ENCODE data around the gene GLRA1.

GLRA1 gene

GRCh38 chr5:151924564-151925301 lies at the start of gene GLRA1:
Gene GLRA1 (minus strand): TSS chr5:151924851. CDS start chr5:151924549, 302 bp downstream.
- DNase-seq (ENCODE audit: low spot score), result peak; percentile 78

GRCh38 chr5:151970885-151971284 lies 46.2 kb upstream of the GLRA1 start:
- DNase-seq (ENCODE audit: low spot score), result no peak

GRCh38 chr5:151967865-151968264 lies 43.2 kb upstream of the GLRA1 start:
- no peak for DNase-seq (ENCODE audit: low spot score)

DNA sequence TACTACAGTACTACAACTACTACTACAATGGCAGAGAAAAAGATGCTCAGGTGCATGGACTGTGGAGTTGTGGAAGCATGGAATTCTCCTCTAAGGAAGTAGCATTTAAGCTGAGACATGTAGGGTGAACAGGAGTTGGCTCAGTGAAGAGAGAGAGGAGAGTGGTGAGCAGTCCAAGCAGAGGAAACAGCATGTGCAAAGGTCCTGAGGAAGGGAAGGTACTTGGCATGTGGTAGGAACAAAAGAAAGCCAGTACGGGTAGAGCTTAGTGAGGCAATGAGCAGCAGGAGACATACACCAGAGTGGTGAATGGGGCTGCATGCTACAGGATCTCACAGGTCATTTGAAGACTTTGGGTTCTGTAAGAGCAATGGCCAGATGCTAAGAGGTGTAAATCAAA lies 41.4 kb upstream of the GLRA1 start:
- DNase-seq (ENCODE audit: low spot score), result no peak

GRCh38 chr5:151964471-151964870 lies 39.8 kb upstream of the GLRA1 start:
- DNase-seq (ENCODE audit: low spot score), result no peak

GRCh38 chr5:151961557-151961956 lies 36.9 kb upstream of the GLRA1 start:
- no peak for DNase-seq (ENCODE audit: low spot score)

GRCh38 chr5:151958111-151958510 lies 33.5 kb upstream of the GLRA1 start:
- DNase-seq (ENCODE audit: low spot score), result no peak

DNA sequence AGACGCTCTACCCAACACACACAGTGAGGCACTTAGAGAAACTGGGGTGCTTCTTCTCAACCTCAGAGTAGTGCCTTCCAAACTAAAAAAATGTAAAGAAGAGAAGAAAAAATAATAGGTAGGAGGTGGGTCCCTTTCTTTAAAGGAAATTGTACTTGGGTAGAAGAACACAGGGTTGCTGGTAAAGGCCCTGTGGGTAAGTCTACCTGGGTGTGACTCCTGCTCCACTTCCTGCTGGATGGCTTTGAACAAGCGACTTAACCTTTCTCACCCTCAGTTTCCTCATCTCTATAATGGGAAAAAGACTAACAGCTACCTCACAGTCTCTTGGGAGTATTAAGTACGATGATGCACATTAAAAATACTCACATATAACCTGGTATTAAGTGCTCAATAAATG lies 32.1 kb upstream of the GLRA1 start:
- DNase-seq (ENCODE audit: low spot score), result no peak

DNA sequence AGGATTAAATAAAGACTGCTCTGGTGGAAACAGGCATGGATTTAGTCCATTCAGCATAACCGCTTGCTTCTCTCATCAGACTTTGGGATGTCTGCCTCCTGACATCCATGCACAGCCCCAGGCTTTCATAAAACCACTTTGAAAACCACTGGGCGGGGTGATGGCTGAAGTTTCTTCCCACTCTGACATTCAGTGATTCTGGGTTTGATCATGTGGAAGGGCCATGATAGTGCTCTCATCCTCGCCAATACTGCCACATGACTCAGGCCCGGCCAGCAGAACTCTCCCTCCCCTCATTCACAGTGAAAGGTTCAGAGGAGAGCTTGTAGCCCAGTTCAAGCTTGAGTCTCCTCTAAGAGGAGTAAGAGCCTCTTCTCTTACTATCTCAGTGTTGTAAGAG lies 29.6 kb upstream of the GLRA1 start:
- no peak for DNase-seq (ENCODE audit: low spot score)

DNA sequence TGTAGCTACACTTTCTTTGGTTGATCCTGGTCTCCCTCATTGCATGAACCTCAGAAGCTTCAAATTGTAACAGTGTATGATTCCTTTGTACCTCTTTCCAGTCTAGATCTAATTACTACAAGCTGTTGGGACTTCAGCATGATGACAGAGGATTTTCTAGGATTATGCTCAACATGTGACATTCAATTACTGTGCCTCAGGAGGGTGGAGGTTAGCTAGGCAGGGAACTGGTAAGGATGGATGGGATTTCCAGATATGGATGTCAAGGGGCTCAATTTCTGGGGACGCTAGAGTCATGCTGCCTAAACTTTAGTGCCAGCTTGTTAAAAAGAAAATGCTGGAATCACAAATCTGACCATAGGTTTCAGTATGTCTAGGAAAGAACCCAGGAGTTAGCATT lies 29.2 kb upstream of the GLRA1 start:
- no peak for DNase-seq (ENCODE audit: low spot score)

- no peak for DNase-seq (ENCODE audit: low spot score)
Observed at GRCh38 chr5:151952238-151952637, 27.6 kb upstream of the GLRA1 start.

- DNase-seq (ENCODE audit: low spot score), result no peak
Observed at GRCh38 chr5:151950706-151951105, 26.1 kb upstream of the GLRA1 start.

DNA sequence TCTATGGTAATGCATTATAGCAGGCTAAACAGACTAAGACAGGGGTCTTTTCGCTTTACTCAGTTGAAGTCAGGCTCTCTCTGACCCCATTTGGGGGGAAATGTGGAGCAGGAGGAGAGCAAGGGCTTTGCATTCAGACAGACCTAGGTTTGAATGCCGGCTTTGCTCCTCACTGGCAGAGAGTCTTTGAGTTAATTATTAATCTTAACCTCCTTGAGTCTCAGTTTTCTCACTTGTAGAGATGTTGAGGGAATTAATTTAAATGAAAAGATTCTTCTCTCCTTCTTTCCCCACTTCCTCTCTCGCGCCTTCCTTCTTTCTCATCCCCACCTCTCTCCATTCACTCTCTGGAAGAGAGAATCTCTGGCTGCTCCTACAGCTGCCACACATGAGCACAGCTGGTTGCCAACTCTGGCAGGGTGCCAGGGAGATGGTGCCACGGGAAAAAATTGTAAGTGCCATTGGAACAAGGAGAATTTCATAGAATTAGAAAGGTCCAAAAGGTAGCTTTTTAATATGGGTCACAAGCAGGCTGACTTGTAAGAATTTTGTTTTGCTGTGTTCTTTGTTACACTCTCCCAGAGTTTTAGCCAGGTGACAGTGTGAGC lies 25.2 kb upstream of the GLRA1 start:
- DNase-seq (ENCODE audit: low spot score), result no peak

DNA sequence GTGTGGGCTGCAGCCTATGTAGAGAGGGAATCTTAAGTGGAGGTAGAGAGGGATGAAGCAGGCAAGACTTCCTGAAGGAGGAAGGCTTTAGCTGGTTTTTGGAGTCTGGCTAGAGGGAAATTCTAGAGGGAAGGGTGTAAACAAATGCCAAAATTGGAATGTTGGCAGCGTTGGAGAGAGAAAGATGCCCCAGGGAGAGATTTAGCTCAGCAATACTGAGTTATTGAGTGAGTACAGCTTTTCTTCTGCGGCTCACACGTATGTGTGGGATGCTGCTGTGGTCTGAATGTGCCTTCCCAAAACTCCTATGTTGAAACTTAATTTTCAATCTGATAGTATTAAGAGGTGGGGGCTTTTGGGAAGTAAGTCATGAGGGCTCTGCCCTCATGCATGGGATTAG lies 24.5 kb upstream of the GLRA1 start:
- DNase-seq (ENCODE audit: low spot score), result no peak

DNA sequence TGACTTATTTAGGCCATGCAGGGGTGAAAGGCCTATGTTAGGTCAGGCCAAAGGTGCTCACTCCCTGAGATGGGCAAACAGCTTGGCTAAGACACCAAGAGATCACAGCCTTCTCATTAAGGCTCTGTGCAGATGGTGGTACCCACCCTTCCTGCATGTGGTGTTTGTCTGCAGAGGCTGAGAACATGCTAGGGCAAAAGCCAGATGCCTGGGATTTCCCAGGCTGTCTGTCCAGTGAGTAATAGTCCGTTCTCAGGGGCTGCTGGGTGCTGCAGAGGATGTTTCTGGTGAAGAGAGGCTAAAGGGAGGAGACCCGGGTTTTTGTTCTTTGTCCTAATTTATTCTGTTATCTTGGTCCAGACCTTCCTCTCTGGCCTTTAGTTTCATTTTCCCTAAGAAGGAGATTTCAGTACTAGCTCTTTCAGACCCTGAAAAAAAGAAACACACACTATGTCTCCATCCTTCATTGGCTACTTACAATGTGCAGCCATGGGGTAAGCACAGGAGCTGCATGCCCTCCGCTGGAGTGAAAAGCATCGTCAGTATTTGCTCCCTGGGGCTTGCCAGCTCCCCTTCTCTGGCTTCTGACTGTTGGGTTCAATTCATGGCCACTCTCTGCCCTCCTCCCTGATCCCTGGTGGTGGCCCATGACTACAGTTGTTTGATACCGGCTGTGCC lies 23.4 kb upstream of the GLRA1 start:
- DNase-seq (ENCODE audit: low spot score), result no peak

GRCh38 chr5:151937851-151938250 lies 13.2 kb upstream of the GLRA1 start:
- DNase-seq (ENCODE audit: low spot score), result no peak

DNA sequence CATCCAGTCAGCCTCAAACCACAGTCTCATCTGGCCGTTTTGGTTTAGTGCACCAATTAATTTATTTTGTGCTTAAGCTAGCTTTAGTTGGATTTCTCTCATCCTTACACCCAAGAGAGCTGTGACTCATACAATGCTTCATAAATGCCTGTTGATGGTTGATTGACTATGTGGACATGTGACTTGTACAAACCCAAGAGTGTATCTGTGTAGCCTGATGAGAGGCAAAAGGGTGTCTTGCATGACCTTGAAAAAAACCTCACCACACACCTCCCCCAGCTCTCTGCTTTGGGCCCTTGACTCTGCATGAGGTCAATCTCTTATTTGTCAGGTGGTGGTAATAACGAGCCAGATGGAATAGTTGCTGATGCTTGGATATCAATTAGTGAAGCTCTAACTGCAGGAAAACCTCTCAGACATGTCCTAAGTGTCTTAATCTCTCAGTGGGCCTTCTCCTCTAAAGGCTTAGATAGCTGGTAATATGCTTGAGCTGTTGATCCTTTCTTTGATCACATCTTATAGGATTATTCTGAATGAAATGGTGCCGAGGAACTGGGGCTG lies 10.6 kb upstream of the GLRA1 start:
- no peak for DNase-seq (ENCODE audit: low spot score)

DNA sequence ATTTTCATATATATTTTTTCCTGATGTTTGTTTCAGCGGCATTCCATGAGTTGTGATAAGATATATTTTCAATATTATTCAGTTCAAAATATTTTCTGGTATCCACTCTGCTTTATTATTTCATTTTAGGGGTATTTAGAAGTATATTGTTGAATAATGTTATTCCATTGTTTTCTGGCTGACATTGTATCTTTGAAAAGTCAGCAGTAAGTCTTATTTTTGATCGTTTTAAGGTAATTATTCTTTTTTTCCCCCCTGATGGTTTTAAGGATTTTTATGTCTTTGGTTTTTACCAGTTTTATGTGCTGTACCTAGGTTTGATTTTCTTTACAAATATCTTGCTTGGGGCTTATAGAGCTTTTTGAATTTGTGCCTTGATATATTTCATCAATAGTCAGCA lies 6.6 kb upstream of the GLRA1 start:
- DNase-seq (ENCODE audit: low spot score), result no peak

GRCh38 chr5:151926188-151926587 lies 1.5 kb upstream of the GLRA1 start:
- no peak for DNase-seq (ENCODE audit: low spot score)

DNA sequence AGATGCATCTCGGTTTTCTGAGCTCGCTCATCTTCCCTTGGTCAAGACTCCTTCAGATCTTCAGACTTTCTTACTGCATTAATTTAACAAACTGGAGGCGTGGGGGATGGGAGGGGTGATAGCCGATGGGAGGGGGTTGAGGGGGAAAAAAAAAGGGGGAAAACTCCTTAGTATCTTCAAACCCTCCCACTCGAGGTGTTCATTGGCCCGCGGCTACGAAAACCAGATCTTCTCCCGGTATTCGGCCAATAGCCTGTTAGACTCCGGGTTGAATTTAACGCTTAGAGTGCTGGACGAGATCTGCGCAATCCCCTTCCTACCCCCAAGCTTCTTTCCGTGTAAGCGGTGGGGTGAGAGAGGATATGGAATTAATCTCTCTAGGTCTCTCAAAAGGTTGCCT lies 689 bp upstream of the GLRA1 start:
- DNase-seq (ENCODE audit: low spot score), result no peak

DNA sequence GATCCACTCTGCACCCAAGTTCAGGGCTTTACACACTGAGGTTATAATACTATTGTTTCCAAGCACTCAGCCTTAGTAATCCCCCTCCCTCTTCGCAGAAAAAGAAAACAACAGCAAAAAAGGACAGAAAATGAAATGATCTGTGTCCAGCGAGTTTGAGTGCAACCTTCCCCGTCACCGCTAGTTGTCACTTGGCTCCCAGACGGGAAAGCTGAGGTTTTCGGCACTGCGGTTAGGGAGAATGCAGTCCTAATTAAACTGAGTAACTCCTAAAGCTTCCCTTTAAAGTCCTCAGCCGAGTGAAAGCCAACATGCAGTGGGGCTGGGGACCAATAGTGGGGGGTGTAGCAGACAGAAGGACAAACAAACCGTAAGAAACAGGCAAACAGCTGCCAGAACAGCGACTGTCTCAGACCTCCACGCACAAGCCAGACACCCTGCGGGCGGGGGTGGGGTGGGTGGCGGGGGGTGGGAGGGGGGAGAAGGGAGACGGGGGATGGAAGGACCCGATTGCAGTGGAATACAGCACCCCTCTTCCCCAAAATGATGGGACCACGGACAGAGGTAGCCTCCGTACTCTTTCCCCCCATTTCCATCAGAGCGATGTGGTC lies 680 bp downstream of the GLRA1 start:
- DNase-seq (ENCODE audit: low spot score), result no peak

DNA sequence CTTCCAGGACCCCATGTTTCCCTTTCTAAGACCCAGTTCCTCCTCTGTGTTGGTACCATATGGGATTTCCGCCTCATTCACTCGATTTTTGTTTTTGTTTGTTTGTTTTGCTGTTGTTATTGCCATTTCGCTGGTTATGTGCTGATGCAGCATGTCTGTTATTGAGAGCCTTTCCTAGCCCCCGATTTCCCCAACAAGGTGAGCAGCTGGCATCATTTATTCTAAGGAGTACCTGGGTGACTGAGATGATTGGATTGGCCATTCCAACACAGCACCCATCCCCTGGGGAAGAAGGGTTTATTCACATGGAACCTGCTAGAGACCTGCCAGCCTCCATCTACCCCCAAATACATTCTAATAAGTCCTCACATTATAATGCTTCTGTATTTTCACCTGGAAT lies 2.7 kb downstream of the GLRA1 start:
- DNase-seq (ENCODE audit: low spot score), result no peak

GRCh38 chr5:151917904-151918303 lies 6.7 kb downstream of the GLRA1 start:
- no peak for DNase-seq (ENCODE audit: low spot score)
